Measurements from ENCODE around the gene KRI1.

DNA sequence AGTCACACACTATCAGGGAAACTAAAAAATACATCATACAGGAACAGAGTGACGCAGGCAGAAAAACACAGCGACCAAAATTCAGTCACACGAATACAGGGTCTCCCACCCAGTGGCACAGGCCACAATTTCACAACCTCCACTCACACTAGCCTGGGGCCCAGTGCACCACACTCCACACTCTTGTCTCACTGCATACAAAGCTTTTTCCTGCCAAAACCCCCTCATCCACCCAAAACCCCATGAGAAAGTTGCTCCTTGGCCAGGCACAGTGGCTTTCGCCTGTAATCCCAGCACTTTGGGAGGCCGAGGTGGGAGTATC lies 49.8 kb downstream of the KRI1 start:
- no peak for TF ChIP-seq TAF1 (IDR thresholded peaks at IDR 0.05; ENCODE audit: borderline replicate concordance, low read depth, low read length)
- TF ChIP-seq POLR2AphosphoS5 (IDR thresholded peaks at IDR 0.05; ENCODE audit: low read depth, low read length), result no peak
